BE2C (cell line): ENCODE results near the gene ASCC1.

Source experiments
- DNase-seq: peaks from one replicate; pipeline ENCODE4 v3.0.0-alpha.2; 2020
- H3K27me3 ChIP-seq: fragments of 250-450 bp; sonication (Bioruptor Pico); 2 replicates; pipeline ENCODE4 v1.5.1; 2020; ENCODE audit warnings: mild to moderate bottlenecking
- H3K36me3 ChIP-seq: fragments of 250-450 bp; sonication (Bioruptor Pico); 2 replicates; pipeline ENCODE4 v1.5.1; 2020; ENCODE audit warnings: mild to moderate bottlenecking
- H3K4me1 ChIP-seq: fragments of 250-450 bp; sonication (Bioruptor Pico); 2 replicates; pipeline ENCODE4 v1.5.1; 2020
- H3K4me3 ChIP-seq: 2 replicates; pipeline ENCODE4 v1.5.1; 2011; ENCODE audit warnings: low read depth, low read length
- H3K9me3 ChIP-seq: fragments of 250-450 bp; sonication (Bioruptor Pico); 2 replicates; pipeline ENCODE4 v1.5.1; 2020
- CTCF ChIP-seq: IDR thresholded peaks from 2 replicates; pipeline ENCODE4 v1.5.1; 2012; ENCODE audit warnings: mild to moderate bottlenecking, low read depth, low read length

Gene ASCC1

GRCh38 chr10:72065439-72066025 is 150.5 kb downstream of the ASCC1 start:
- no peaks in the 10 kb centered on the region for H3K36me3 ChIP-seq
- H3K27me3 ChIP-seq = no peaks in the 10 kb centered on the region
- TF ChIP-seq CTCF = no peak
- H3K9me3 ChIP-seq = no peaks in the 10 kb centered on the region
- no peak for DNase-seq
- peaks cover 10% of the 10 kb centered on the region for H3K4me1 ChIP-seq
- H3K4me3 ChIP-seq = no peak overlapping the region

GRCh38 chr10:72063703-72064391 is 152.2 kb downstream of the ASCC1 start:
- no peak for TF ChIP-seq CTCF
- Histone ChIP-seq H3K4me1 (peaks cover 3% of the 10 kb centered on the region; the same call in 1 of the 2 replicates), H3K36me3 (no peaks in the 10 kb centered on the region), H3K27me3 (no peaks in the 10 kb centered on the region), H3K9me3 (no peaks in the 10 kb centered on the region), H3K4me3 (no peak overlapping the region)
- no peak for DNase-seq

- Histone ChIP-seq H3K4me1 (no peaks in the 10 kb centered on the region), H3K9me3 (no peaks in the 10 kb centered on the region), H3K4me3 (no peak overlapping the region), H3K36me3 (no peaks in the 10 kb centered on the region), H3K27me3 (no peaks in the 10 kb centered on the region)
- TF ChIP-seq CTCF = no peak
- no peak for DNase-seq
These were observed 153.0 kb downstream of the ASCC1 start for GRCh38 chr10:72062832-72063702.

DNA sequence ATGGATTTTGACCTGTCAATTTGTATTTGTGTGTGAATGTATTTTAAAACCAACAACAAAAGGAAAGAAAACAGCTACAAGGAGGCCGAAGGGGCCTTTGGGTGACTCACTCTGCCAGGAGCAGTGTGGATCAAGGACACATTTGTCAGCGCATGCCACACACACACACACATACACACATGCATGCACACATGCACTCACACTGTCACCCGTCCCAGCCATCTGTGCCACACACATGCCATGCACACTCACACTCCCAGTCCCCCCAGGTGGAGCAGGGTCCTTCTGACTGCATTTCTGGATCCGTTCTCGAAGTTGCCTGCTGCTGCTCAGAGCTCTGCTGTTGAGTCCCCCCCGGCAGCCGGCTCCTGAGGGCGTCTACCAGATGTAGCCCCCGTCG is 153.7 kb downstream of the ASCC1 start:
- H3K4me1 ChIP-seq = no peaks in the 10 kb centered on the region
- DNase-seq = no peak
- TF ChIP-seq CTCF = no peak

DNA sequence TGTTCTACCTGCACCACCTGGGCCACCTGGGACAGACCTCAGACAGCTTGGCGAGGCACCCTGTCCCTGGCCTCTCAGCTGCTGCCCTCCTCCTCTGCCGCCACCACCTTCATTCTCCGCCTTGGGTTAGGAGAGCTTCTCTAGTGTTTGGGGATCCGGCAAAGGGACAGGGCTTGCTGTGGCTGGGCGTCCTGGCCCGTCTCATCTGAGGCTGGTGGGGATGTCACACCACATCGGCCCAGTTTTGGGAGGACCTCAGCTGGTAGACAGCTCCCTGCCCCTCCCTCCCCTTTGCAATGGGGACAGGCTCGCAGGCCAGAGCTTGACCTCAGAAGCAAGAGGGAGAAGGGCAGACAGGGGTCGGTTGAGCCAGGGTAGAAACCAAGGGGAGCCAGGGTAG is 154.1 kb downstream of the ASCC1 start:
- Histone ChIP-seq H3K36me3 (no peaks in the 10 kb centered on the region), H3K4me3 (no peak overlapping the region), H3K27me3 (no peaks in the 10 kb centered on the region), H3K4me1 (no peaks in the 10 kb centered on the region), H3K9me3 (no peaks in the 10 kb centered on the region)
- DNase-seq = no peak
- no peak for TF ChIP-seq CTCF

More for the DNA sequence above, 153.7 kb downstream of the ASCC1 start:
- H3K4me3 ChIP-seq = no peak overlapping the region
- no peaks in the 10 kb centered on the region for H3K9me3 ChIP-seq
- H3K36me3 ChIP-seq = no peaks in the 10 kb centered on the region
- H3K27me3 ChIP-seq = no peaks in the 10 kb centered on the region
